Measurements from ENCODE around the gene CRISP1.

DNA sequence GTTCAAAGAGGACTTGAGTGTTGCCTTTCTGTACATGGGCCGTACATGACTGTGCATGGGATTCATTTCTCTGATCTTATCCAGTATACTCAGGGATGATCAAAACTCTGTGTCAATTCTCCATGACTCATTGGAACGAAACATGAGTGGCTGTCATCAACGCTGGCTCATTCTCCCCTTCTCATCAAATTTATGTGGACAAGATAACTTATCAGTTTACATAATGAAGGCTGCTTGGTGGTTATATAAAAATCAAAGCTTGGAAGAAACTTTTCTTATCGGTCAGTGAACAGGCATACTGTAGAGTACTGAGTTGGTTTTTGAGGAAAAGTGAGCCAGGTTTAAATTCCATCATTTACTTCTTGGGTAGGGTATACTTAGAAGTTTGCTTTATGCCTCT is 24.9 kb downstream of the CRISP1 start:
- TF ChIP-seq CTCF (IDR thresholded peaks at IDR 0.05) (no peak), EP300 (IDR thresholded peaks at IDR 0.05; ENCODE audit: low read depth) (no peak), POLR2AphosphoS5 (IDR thresholded peaks at IDR 0.05) (no peak), POLR2A (IDR thresholded peaks at IDR 0.05) (no peak)

All from transverse colon (tissue), 4 donors.